WTC11 (cell line): ENCODE measurements around the gene MTMR3. TPM values are rescaled to one million over a fixed set of nuclear protein-coding genes. Genes with fewer than 3 reads are reported as not detected.

Experiments used
- ATAC-seq: fragments of 200-7000 bp; cut with Tn5 transposase; 2 replicates; pipeline ENCODE4 v1.10.0; 2021; ENCODE audit warnings: mild to moderate bottlenecking, moderate library complexity
- CTCF ChIA-PET: fragments of 300-600 bp; sonication (Branson Sonifier 250); formaldehyde crosslinking; loops from one replicate; lab custom pipeline; 2021; ENCODE audit warnings: antibody characterized with exemption; lab: Charles Lee
- POLR2A ChIA-PET: fragments of 350-600 bp; sonication (Branson Sonifier 250); formaldehyde crosslinking; loops from one replicate; lab custom pipeline; 2021; ENCODE audit warnings: antibody characterized with exemption; lab: Charles Lee
- DNase-seq: peaks from one replicate; pipeline ENCODE4 v3.0.0; 2021; ENCODE audit warnings: low spot score
- H3K27ac Mint-ChIP-seq: 2 replicates; pipeline ENCODE4 v1.8.0; 2021; ENCODE audit warnings: mixed read lengths
- H3K27me3 Mint-ChIP-seq: 2 replicates; pipeline ENCODE4 v1.8.0; 2021; ENCODE audit warnings: low read depth, mild to moderate bottlenecking, moderate library complexity, mixed read lengths
- H3K36me3 Mint-ChIP-seq: 2 replicates; pipeline ENCODE4 v1.8.0; 2021; ENCODE audit warnings: mixed read lengths
- H3K4me1 Mint-ChIP-seq: 2 replicates; pipeline ENCODE4 v1.8.0; 2022; ENCODE audit warnings: mixed read lengths
- H3K4me3 Mint-ChIP-seq: 2 replicates; pipeline ENCODE4 v1.8.0; 2021; ENCODE audit warnings: mild to moderate bottlenecking, moderate library complexity, mixed read lengths
- H3K9me3 Mint-ChIP-seq: 2 replicates; pipeline ENCODE4 v1.8.0; 2021; ENCODE audit warnings: mixed read lengths
- AFF4 ChIP-seq: sonication (generic); formaldehyde crosslinking; IDR thresholded peaks from 2 replicates; pipeline ENCODE4 v1.8.1; 2023; ENCODE audit warnings: mild to moderate bottlenecking, missing genetic modification reagents, borderline replicate concordance
- CREB1 ChIP-seq: sonication (generic); formaldehyde crosslinking; IDR thresholded peaks from 2 replicates; pipeline ENCODE4 v1.8.0; 2023; ENCODE audit warnings: mild to moderate bottlenecking, missing genetic modification reagents
- CREM ChIP-seq: sonication (generic); formaldehyde crosslinking; IDR thresholded peaks from 2 replicates; pipeline ENCODE4 v1.8.1; 2022; ENCODE audit warnings: mild to moderate bottlenecking, missing genetic modification reagents, moderate library complexity
- EMX1 ChIP-seq: fragments of 250-450 bp; sonication (Bioruptor Pico); IDR thresholded peaks from 2 replicates; pipeline ENCODE4 v1.8.0; 2021; ENCODE audit warnings: mild to moderate bottlenecking
- FOXK1 ChIP-seq: sonication (generic); formaldehyde crosslinking; IDR thresholded peaks from 2 replicates; pipeline ENCODE4 v1.8.0; 2022; ENCODE audit warnings: mild to moderate bottlenecking, moderate library complexity, missing genetic modification reagents
- HMGA2 ChIP-seq: fragments of 250-450 bp; sonication (Bioruptor Pico); IDR thresholded peaks from 2 replicates; pipeline ENCODE4 v1.4.0; 2021; ENCODE audit warnings: mild to moderate bottlenecking, moderate library complexity
- IRF1 ChIP-seq: sonication (generic); formaldehyde crosslinking; IDR thresholded peaks from 2 replicates; pipeline ENCODE4 v1.8.0; 2023; ENCODE audit warnings: missing genetic modification reagents
- NFATC4 ChIP-seq: fragments of 250-450 bp; sonication (Bioruptor Pico); IDR thresholded peaks from 2 replicates; pipeline ENCODE4 v1.9.0; 2021; ENCODE audit warnings: mild to moderate bottlenecking
- NR3C1 ChIP-seq: sonication (generic); formaldehyde crosslinking; conservative IDR thresholded peaks from 2 replicates; pipeline ENCODE4 v1.8.1; 2023; ENCODE audit warnings: low read depth, mild to moderate bottlenecking, missing genetic modification reagents
- OVOL2 ChIP-seq: fragments of 250-450 bp; sonication (Bioruptor Pico); IDR thresholded peaks from 2 replicates; pipeline ENCODE4 v1.9.0; 2021; ENCODE audit warnings: mild to moderate bottlenecking, borderline replicate concordance
- PRDM15 ChIP-seq: sonication (generic); formaldehyde crosslinking; IDR thresholded peaks from 2 replicates; pipeline ENCODE4 v1.8.0; 2022; ENCODE audit warnings: missing genetic modification reagents
- PRRX2 ChIP-seq: fragments of 250-450 bp; sonication (Bioruptor Pico); IDR thresholded peaks from 2 replicates; pipeline ENCODE4 v1.8.0; 2021; ENCODE audit warnings: mild to moderate bottlenecking
- RORB ChIP-seq: fragments of 250-450 bp; sonication (Bioruptor Pico); IDR thresholded peaks from 2 replicates; pipeline ENCODE4 v1.9.0; 2021; ENCODE audit warnings: mild to moderate bottlenecking
- SOX15 ChIP-seq: fragments of 250-450 bp; sonication (Bioruptor Pico); IDR thresholded peaks from 2 replicates; pipeline ENCODE4 v1.9.0; 2021; ENCODE audit warnings: mild to moderate bottlenecking
- STAT6 ChIP-seq: sonication (generic); formaldehyde crosslinking; conservative IDR thresholded peaks from 2 replicates; pipeline ENCODE4 v1.8.1; 2023; ENCODE audit warnings: mild to moderate bottlenecking, low read depth, missing genetic modification reagents, moderate library complexity
- TCF7 ChIP-seq: sonication (generic); formaldehyde crosslinking; IDR thresholded peaks from 2 replicates; pipeline ENCODE4 v1.8.0; 2022; ENCODE audit warnings: mild to moderate bottlenecking, low read depth, missing genetic modification reagents, moderate library complexity
- ZNF121 ChIP-seq: sonication (generic); formaldehyde crosslinking; IDR thresholded peaks from 2 replicates; pipeline ENCODE4 v1.8.0; 2023; ENCODE audit warnings: missing genetic modification reagents
- ZNF219 ChIP-seq: sonication (generic); formaldehyde crosslinking; IDR thresholded peaks from 2 replicates; pipeline ENCODE4 v1.8.0; 2023; ENCODE audit warnings: missing genetic modification reagents, mild to moderate bottlenecking, borderline replicate concordance
- ZNF317 ChIP-seq: sonication (generic); formaldehyde crosslinking; IDR thresholded peaks from 2 replicates; pipeline ENCODE4 v1.8.1; 2023; ENCODE audit warnings: low read depth, mild to moderate bottlenecking, moderate library complexity, missing genetic modification reagents, borderline replicate concordance
- ZNF423 ChIP-seq: fragments of 250-450 bp; sonication (Bioruptor Pico); IDR thresholded peaks from 2 replicates; pipeline ENCODE4 v2.1.2; 2022; ENCODE audit warnings: mild to moderate bottlenecking, moderate library complexity
- total RNA-seq: library from RNA; stranded (reverse); gene quantifications from 3 replicates; pipeline ENCODE4 v1.2.3, GENCODE V29; 2021
- TF ChIP-seq, protein P1 (sequence below): fragments of 250-450 bp; sonication (Bioruptor Pico); IDR thresholded peaks from 2 replicates; pipeline ENCODE4 v1.9.0; 2021; ENCODE audit warnings: mild to moderate bottlenecking, borderline replicate concordance

MTMR3 gene
- total RNA-seq, 1 experiment from 2014 or later = 19.2 TPM

DNA sequence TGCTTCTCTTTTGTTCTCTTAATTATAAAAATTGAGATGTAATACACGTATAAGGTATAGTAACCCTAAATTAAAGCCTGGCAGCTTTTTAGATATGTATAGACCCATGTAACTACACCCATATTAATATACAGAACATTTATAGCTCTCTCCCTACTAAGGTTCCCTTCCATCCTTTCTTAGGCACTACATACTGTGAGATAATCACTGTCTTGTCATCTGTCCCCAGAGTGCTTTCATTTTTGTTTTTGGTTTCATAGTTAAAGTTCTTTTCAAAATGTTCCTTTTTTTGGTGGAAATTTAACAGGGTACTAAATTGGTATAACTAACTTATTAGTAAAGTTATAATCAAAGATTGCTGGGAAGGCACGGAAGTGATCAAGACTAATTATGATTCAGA is 49.2 kb downstream of the MTMR3 start (continued):
- TF ChIP-seq, protein P1, sequence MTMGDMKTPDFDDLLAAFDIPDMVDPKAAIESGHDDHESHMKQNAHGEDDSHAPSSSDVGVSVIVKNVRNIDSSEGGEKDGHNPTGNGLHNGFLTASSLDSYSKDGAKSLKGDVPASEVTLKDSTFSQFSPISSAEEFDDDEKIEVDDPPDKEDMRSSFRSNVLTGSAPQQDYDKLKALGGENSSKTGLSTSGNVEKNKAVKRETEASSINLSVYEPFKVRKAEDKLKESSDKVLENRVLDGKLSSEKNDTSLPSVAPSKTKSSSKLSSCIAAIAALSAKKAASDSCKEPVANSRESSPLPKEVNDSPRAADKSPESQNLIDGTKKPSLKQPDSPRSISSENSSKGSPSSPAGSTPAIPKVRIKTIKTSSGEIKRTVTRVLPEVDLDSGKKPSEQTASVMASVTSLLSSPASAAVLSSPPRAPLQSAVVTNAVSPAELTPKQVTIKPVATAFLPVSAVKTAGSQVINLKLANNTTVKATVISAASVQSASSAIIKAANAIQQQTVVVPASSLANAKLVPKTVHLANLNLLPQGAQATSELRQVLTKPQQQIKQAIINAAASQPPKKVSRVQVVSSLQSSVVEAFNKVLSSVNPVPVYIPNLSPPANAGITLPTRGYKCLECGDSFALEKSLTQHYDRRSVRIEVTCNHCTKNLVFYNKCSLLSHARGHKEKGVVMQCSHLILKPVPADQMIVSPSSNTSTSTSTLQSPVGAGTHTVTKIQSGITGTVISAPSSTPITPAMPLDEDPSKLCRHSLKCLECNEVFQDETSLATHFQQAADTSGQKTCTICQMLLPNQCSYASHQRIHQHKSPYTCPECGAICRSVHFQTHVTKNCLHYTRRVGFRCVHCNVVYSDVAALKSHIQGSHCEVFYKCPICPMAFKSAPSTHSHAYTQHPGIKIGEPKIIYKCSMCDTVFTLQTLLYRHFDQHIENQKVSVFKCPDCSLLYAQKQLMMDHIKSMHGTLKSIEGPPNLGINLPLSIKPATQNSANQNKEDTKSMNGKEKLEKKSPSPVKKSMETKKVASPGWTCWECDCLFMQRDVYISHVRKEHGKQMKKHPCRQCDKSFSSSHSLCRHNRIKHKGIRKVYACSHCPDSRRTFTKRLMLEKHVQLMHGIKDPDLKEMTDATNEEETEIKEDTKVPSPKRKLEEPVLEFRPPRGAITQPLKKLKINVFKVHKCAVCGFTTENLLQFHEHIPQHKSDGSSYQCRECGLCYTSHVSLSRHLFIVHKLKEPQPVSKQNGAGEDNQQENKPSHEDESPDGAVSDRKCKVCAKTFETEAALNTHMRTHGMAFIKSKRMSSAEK (CRISPR knock-in tag) = no peak
- no peak for TF ChIP-seq OVOL2 (CRISPR knock-in tag)
- TF ChIP-seq EMX1 = no peak
- no peak for TF ChIP-seq ZNF317 (CRISPR knock-in tag)
- no peak for TF ChIP-seq STAT6
- no peak for TF ChIP-seq CREB1 (CRISPR knock-in tag)
- TF ChIP-seq ZNF219 (CRISPR knock-in tag) = no peak
- TF ChIP-seq, all 79 proteins: peak for 0

DNA sequence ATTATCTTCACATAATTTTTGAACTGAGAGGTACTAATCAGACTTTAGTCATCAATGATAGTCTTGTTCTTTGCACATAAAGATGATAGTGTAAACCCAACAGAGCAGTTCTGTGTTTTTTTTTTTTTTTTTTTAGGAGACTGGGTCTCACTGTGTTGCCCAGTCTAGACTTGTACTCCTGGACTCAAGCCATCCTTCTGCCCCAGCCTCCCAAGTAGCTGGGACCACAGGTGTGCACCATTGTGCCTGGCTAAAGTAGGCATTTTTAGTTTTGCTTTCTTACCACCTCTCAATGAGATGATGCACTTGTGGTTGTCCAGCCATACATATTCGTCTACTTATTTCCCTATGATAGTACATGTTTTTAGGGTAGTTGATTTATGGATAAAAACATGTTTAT is 50.6 kb downstream of the MTMR3 start:
- TF ChIP-seq ZNF121 = peak; percentile 52; the same call in 1 of the 2 replicates
- no peak for TF ChIP-seq FOXK1
- Mint-ChIP-seq H3K27ac (no peak overlapping the region), H3K9me3 (no peaks in the 10 kb centered on the region), H3K36me3 (no peaks in the 10 kb centered on the region), H3K4me3 (no peak overlapping the region), H3K4me1 (peaks cover 12% of the 10 kb centered on the region; the same call in 1 of the 2 replicates), H3K27me3 (no peaks in the 10 kb centered on the region)
- no peak for DNase-seq
- ChIA-PET CTCF (no interaction called here), POLR2A (no interaction called here)
- ATAC-seq = no peak

DNA sequence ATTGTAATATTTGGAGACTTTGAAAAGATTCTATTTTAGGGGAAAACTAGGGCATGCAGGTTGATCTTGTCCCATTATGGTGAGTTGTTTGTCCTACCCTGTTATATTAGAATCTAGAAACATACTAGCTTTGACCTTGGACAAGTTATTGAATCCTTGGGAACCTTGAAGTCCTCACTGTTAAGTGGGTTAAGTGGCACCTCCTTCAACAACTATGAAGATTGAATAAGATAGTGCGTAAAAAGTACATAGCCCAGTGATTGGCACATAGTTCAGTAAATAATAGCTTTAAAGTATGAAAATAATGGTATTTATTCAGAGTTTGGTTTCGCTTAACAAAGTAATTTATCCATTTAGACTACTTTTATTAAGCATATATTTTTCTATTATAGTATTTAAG is 51.6 kb downstream of the MTMR3 start:
- DNase-seq = no peak
- no peak for ATAC-seq
- Mint-ChIP-seq H3K27ac (no peak overlapping the region), H3K36me3 (0 out of 2 replicates have a peak, but pooled peaks cover 1% of the 10 kb centered on the region), H3K27me3 (no peaks in the 10 kb centered on the region), H3K4me1 (peaks cover 12% of the 10 kb centered on the region; the same call in 1 of the 2 replicates), H3K4me3 (no peak overlapping the region), H3K9me3 (no peaks in the 10 kb centered on the region)
- POLR2A ChIA-PET = no interaction called here
- CTCF ChIA-PET = no interaction called here
- TF ChIP-seq AFF4 (CRISPR knock-in tag) (no peak), IRF1 (CRISPR knock-in tag) (no peak), TCF7 (CRISPR knock-in tag) (no peak), ZNF423 (CRISPR knock-in tag) (no peak), PRDM15 (CRISPR knock-in tag) (no peak), HMGA2 (CRISPR knock-in tag) (no peak), PRRX2 (no peak), NR3C1 (no peak), RORB (CRISPR knock-in tag) (no peak), SOX15 (CRISPR knock-in tag) (no peak), CREM (no peak), NFATC4 (CRISPR knock-in tag) (no peak)
